Cardiac fibroblast (primary cell): Measurements from ENCODE around the gene B3GALT4.

Experiments
- DNase-seq, 2 donors: peaks; one replicate each; pipeline versions ENCODE4 v3.0.0 to v3.0.0-alpha.2; 2010; ENCODE audit warnings: low read depth in 2 of 2
- H3K4me3 ChIP-seq, 2 donors: replicated peaks in 1 of 2; 1 replicate in 1 of 2; 2 replicates in 1 of 2; pipeline ENCODE4 v1.5.1; 2011; ENCODE audit warnings: low read depth in 2 of 2, low read length in 2 of 2, mild to moderate bottlenecking in 2 of 2, moderate library complexity in 1 of 2
- CTCF ChIP-seq: IDR thresholded peaks from one replicate; pipeline ENCODE4 v1.5.1; 2011; ENCODE audit warnings: low read depth, mild to moderate bottlenecking, low read length, inconsistent platforms

The B3GALT4 gene

GRCh38 chr6:33276864-33277662, at the start of gene B3GALT4:
Gene B3GALT4, plus strand, starts transcription at chr6:33277123. Its CDS starts 297 bp downstream, at chr6:33277420.
- peak; percentile 28 for TF ChIP-seq CTCF
- peak; percentile 65 to 73 for DNase-seq
- H3K4me3 ChIP-seq: peak within 1 kb of the TSS; percentile 46 to 58

- H3K4me3 ChIP-seq: no peak overlapping the region
- DNase-seq: no peak
- no peak for TF ChIP-seq CTCF
Measured at GRCh38 chr6:33235221-33235634, 41.7 kb upstream of the B3GALT4 start.

GRCh38 chr6:33236328-33236727, 40.6 kb upstream of the B3GALT4 start:
- no peak for DNase-seq
- TF ChIP-seq CTCF: no peak
- no peak overlapping the region for H3K4me3 ChIP-seq

DNA sequence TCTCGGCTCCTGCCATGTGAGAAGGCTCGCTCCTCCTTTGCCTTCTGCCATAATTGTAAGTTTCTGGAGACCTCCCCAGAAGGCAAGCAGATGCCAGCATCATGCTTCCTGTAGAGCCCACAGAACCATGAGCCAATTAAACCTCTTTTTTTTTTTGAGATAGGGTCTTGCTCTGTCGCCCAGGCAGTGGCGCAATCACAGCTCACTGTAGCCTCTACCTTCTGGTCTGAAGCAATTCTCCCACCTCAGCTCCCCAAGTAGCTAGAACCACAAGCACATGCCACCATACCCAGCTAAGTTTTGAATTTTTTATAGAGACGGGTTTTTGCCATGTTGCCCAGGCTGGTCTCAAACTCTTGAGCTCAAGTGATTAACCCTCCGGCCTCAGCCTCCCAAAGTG, 40.1 kb upstream of the B3GALT4 start:
- no peak for DNase-seq
- H3K4me3 ChIP-seq: no peak overlapping the region
- TF ChIP-seq CTCF: no peak

GRCh38 chr6:33237741-33238140, 39.2 kb upstream of the B3GALT4 start:
- no peak for DNase-seq

DNA sequence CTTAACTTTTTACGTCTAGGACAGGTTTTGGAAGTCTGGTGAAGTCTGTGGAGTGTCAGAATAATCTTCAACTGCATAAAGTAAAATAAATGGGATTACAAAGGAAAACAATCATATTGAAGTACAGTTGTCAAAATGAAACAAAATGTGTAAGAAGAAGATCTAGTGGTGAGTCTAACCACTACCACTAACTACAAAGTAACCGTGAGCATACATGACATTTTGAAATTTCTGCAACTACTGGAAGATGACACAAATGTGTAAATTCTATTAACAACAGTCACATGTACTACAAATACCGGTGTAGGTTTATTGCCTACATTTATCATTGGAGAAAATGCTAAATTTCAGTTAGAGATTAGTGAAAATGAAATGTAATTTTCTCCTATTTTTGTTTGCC, 35.0 kb upstream of the B3GALT4 start:
- no peak for DNase-seq
- TF ChIP-seq CTCF: no peak
- H3K4me3 ChIP-seq: no peak overlapping the region

More at GRCh38 chr6:33237741-33238140, 39.2 kb upstream of the B3GALT4 start:
- no peak for TF ChIP-seq CTCF
- no peak overlapping the region for H3K4me3 ChIP-seq
